ENCODE results near the gene THRAP3. TPM values are rescaled to one million over a fixed set of nuclear protein-coding genes. Genes with fewer than 3 reads are reported as not detected.

The THRAP3 gene
- total RNA-seq, 1 donor from 2014 or later = 82.4 TPM

- FAIRE-seq (no peak), DNase-seq (ENCODE audit: low read depth) (no peak)
- H3K4me3 ChIP-seq (ENCODE audit: low read depth, low read length) = no peak overlapping the region
- no peak for TF ChIP-seq CTCF (IDR thresholded peaks at IDR 0.05; ENCODE audit: insufficient read depth, low read length, severe bottlenecking)
- no peaks in the 10 kb centered on the region for H3K27me3 ChIP-seq (ENCODE audit: control insufficient read depth, insufficient read depth, low read length)
- H3K36me3 ChIP-seq (ENCODE audit: control insufficient read depth, insufficient read depth, low read length) = peaks cover 26% of the 10 kb centered on the region
Measured at GRCh38 chr1:36298640-36299039, 74.4 kb downstream of the THRAP3 start.

DNA sequence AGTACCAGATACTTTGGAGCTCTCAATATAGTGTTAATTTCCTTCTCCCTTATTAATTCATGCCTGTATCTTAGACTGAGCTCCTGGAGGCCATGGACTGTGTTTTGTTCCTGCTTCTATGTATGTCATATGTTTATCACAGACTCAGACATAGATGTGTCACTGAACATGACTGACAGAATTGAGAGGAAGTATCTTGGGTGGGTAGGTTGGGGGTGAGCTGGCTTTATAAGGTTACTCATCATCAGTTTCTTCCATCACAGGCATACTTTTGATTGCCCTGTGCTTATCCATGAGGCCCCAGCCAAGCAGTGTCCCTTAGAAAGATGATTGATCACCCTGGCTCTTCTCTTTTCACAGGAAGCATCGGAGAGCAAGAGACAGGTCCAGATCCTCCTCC, 76.3 kb downstream of the THRAP3 start:
- H3K4me3 ChIP-seq (ENCODE audit: low read depth, low read length) = no peak overlapping the region
- FAIRE-seq (peak; percentile 52), DNase-seq (ENCODE audit: low read depth) (peak; percentile 85)
- H3K27me3 ChIP-seq (ENCODE audit: control insufficient read depth, insufficient read depth, low read length) = no peaks in the 10 kb centered on the region
- no peak for TF ChIP-seq CTCF (IDR thresholded peaks at IDR 0.05; ENCODE audit: insufficient read depth, low read length, severe bottlenecking)
- peaks cover 23% of the 10 kb centered on the region for H3K36me3 ChIP-seq (ENCODE audit: control insufficient read depth, insufficient read depth, low read length)

GRCh38 chr1:36301220-36301619, 77.0 kb downstream of the THRAP3 start:
- Histone ChIP-seq H3K4me3 (ENCODE audit: low read depth, low read length) (no peak overlapping the region), H3K36me3 (ENCODE audit: control insufficient read depth, insufficient read depth, low read length) (peaks cover 22% of the 10 kb centered on the region), H3K27me3 (ENCODE audit: control insufficient read depth, insufficient read depth, low read length) (no peaks in the 10 kb centered on the region)
- no peak for DNase-seq (ENCODE audit: low read depth)
- TF ChIP-seq CTCF (IDR thresholded peaks at IDR 0.05; ENCODE audit: insufficient read depth, low read length, severe bottlenecking) = no peak
- no peak for FAIRE-seq

DNA sequence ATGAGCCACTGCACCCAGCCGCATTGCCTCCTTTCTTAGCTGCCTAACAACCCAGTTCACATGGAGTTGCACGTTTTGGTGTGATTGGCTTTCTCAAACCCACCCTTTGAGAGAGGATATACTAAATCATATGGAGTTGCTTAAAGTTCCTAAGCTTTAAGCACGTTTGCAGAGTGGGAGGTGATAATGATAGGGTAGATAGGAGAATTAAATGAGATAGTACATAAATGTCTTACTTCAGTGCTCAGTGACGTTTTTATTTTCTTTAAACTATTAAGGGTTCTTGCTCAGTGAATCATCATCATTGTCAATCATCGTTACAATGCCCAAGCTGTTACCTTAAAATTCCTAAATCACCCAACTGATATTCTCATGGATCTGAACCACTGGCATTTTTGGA, 79.0 kb downstream of the THRAP3 start:
- Histone ChIP-seq H3K4me3 (ENCODE audit: low read depth, low read length) (no peak overlapping the region), H3K36me3 (ENCODE audit: control insufficient read depth, insufficient read depth, low read length) (peaks cover 23% of the 10 kb centered on the region), H3K27me3 (ENCODE audit: control insufficient read depth, insufficient read depth, low read length) (no peaks in the 10 kb centered on the region)
- DNase-seq (ENCODE audit: low read depth) (no peak), FAIRE-seq (no peak)
- no peak for TF ChIP-seq CTCF (IDR thresholded peaks at IDR 0.05; ENCODE audit: insufficient read depth, low read length, severe bottlenecking)

GRCh38 chr1:36303650-36304360, 79.6 kb downstream of the THRAP3 start:
- H3K36me3 ChIP-seq (ENCODE audit: control insufficient read depth, insufficient read depth, low read length) = peaks cover 25% of the 10 kb centered on the region

More at GRCh38 chr1:36303650-36304360, 79.6 kb downstream of the THRAP3 start:
- Histone ChIP-seq H3K27me3 (ENCODE audit: control insufficient read depth, insufficient read depth, low read length) (no peaks in the 10 kb centered on the region), H3K4me3 (ENCODE audit: low read depth, low read length) (no peak overlapping the region)
- TF ChIP-seq CTCF (IDR thresholded peaks at IDR 0.05; ENCODE audit: insufficient read depth, low read length, severe bottlenecking) = no peak
- DNase-seq (ENCODE audit: low read depth) (no peak), FAIRE-seq (no peak)

All from bronchial epithelial cell (primary cell).